ENCODE results near the gene CNGA3.

- TF ChIP-seq POLR2AphosphoS5 (IDR thresholded peaks at IDR 0.05; ENCODE audit: borderline replicate concordance, low read depth, low read length), result no peak
- TF ChIP-seq EZH2 (IDR thresholded peaks at IDR 0.05), result no peak
- TF ChIP-seq FOXP2 (optimal IDR thresholded peaks at IDR 0.05; ENCODE audit: control extremely low read depth, extremely low read length, insufficient read depth), result no peak
Observed at GRCh38 chr2:98382739-98383138, 36.5 kb downstream of the CNGA3 start.
